Measurements from ENCODE around the gene RRAS2. TPM values are rescaled to one million over a fixed set of nuclear protein-coding genes. Genes with fewer than 3 reads are reported as not detected.

Gene RRAS2
- total and polyA plus RNA-seq, 10 of the 15 experiments (the other 5 are each of a cell fraction or from before 2014, with no cell fraction given) = 26.9 to 72.4 (median 45.4) TPM

GRCh38 chr11:14315130-14315529 is 43.9 kb downstream of the RRAS2 start:
- no peak overlapping the region for H2AFZ ChIP-seq (ENCODE audit: control insufficient read depth, low read depth, low read length)
- H3K27me3 ChIP-seq (replicated peaks in 1 of 2; ENCODE audit: control insufficient read depth in 2 of 2, insufficient read depth in 2 of 2, low read length in 1 of 2) = no peaks in the 10 kb centered on the region
- H4K20me1 ChIP-seq (ENCODE audit: control insufficient read depth, insufficient read depth) = no peaks in the 10 kb centered on the region
- RAD21 ChIA-PET (ENCODE audit: unreplicated experiment) = interaction anchor here (0.9 to 5.2 kb wide), 5 partner anchors 10 to 40 kb away, joined by 4 to 34 read pairs (median 5); no protein-coding TSS in a partner anchor
- FAIRE-seq (no peak), ATAC-seq (peak; percentile 70), DNase-seq (ENCODE audit: low read depth, low spot score) (no peak)
- SMC1A ChIA-PET (ENCODE audit: uncharacterized antibody, unreplicated experiment) = interaction anchor here (1.0 to 10.3 kb wide), 7 partner anchors 10 to 100 kb away, joined by 3 to 89 read pairs (median 43); no protein-coding TSS in a partner anchor
- in situ Hi-C loops (cut with MboI) = no loop called here
- intact Hi-C loops (cut with micrococcal nuclease; ENCODE audit: unreplicated experiment) = no loop called here
- H3K4me1 ChIP-seq (ENCODE audit: control insufficient read depth, insufficient read depth, low read length) = peaks cover 52% of the 10 kb centered on the region
- POLR2A ChIA-PET = interaction anchor here (1.0 to 3.4 kb wide), 4 partner anchors 9 to 27 kb away, joined by 3 to 16 read pairs (median 4); no protein-coding TSS in a partner anchor
- H3K9ac ChIP-seq (ENCODE audit: control insufficient read depth, insufficient read depth, low read length) = no peak overlapping the region
- H3K79me2 ChIP-seq (ENCODE audit: control insufficient read depth, insufficient read depth, low read length) = peaks cover 82% of the 10 kb centered on the region
- H3K27ac ChIP-seq (ENCODE audit: control insufficient read depth, insufficient read depth) = peak overlapping the region; percentile 74
- WGBS (ENCODE audit: insufficient coverage, insufficient replicate concordance, low lambda C conversion rate, missing lambda C conversion rate) = 64% methylated on average over 2 of the region's 2 CpGs
- no peaks in the 10 kb centered on the region for H3K36me3 ChIP-seq (ENCODE audit: control insufficient read depth in 2 of 2, insufficient read depth in 2 of 2, low read length in 1 of 2)
- H3K4me3 ChIP-seq = peak overlapping the region; percentile 4
- CTCF ChIA-PET = interaction anchor here (0.6 to 2.5 kb wide), 4 partner anchors 9 to 28 kb away, joined by 3 to 22 read pairs (median 3); no protein-coding TSS in a partner anchor
- no TSS peak for BruUV-seq (replicated peaks)
- no peaks in the 10 kb centered on the region for H3K9me3 ChIP-seq (replicated peaks; ENCODE audit: control insufficient read depth, insufficient read depth, low read length)
- H3K4me2 ChIP-seq (ENCODE audit: control insufficient read depth, insufficient read depth) = peak overlapping the region; percentile 65
- TF ChIP-seq GABPA (IDR thresholded peaks at IDR 0.05; ENCODE audit: low read depth) (no peak), CBX3 (IDR thresholded peaks at IDR 0.05; ENCODE audit: borderline replicate concordance, low read depth) (no peak), CHD2 (IDR thresholded peaks at IDR 0.05; ENCODE audit: borderline replicate concordance, low read depth, low read length) (no peak), SUPT20H (IDR thresholded peaks at IDR 0.05; ENCODE audit: borderline replicate concordance, control insufficient read depth, low read depth, low read length) (no peak), CREM (IDR thresholded peaks at IDR 0.05; ENCODE audit: low read depth) (peak; percentile 44; the same call in 1 of the 2 replicates), ZBTB11 (CRISPR knock-in tag; IDR thresholded peaks at IDR 0.05) (no peak), REST (IDR thresholded peaks at IDR 0.05; ENCODE audit: low read depth, low read length) (no peak), PAX8 (IDR thresholded peaks at IDR 0.05) (no peak), PBX3 (IDR thresholded peaks at IDR 0.05; ENCODE audit: insufficient replicate concordance, low read depth, low read length) (peak; percentile 50), RUNX3 (IDR thresholded peaks at IDR 0.05; ENCODE audit: low read length) (peak; percentile 88), BACH1 (IDR thresholded peaks at IDR 0.05; ENCODE audit: borderline replicate concordance) (no peak), STAT3 (IDR thresholded peaks at IDR 0.05; ENCODE audit: low read depth, low read length) (no peak)
